Suprapubic skin (tissue), 4 donors: Measurements from ENCODE around the gene ZNF408. TPM values are rescaled to one million over a fixed set of nuclear protein-coding genes. Genes with fewer than 3 reads are reported as not detected.
"Not testable (repeated sequence)": the region's sequence is repeated elsewhere in the genome, so short reads cannot be mapped to it uniquely, and the experiment has no call there.

Experiments used
- DNase-seq, 2 donors: peaks; one replicate each; pipeline ENCODE4 v3.0.0-alpha.2; 2019; ENCODE audit warnings: low spot score in 2 of 2
- H3K27ac ChIP-seq: fragments of 200-600 bp; sonication (generic); one replicate; pipeline ENCODE4 v1.5.1; 2019
- H3K27me3 ChIP-seq: fragments of 200-600 bp; sonication (generic); one replicate; pipeline ENCODE4 v1.5.1; 2019
- H3K36me3 ChIP-seq: fragments of 200-600 bp; sonication (generic); one replicate; pipeline ENCODE4 v1.5.1; 2019
- H3K4me1 ChIP-seq: fragments of 200-600 bp; sonication (generic); one replicate; pipeline ENCODE4 v1.5.1; 2019
- H3K4me3 ChIP-seq: fragments of 200-600 bp; sonication (generic); one replicate; pipeline ENCODE4 v1.5.1; 2019; ENCODE audit warnings: mild to moderate bottlenecking
- H3K9me3 ChIP-seq: fragments of 200-600 bp; sonication (generic); one replicate; pipeline ENCODE4 v1.5.1; 2019
- EP300 ChIP-seq: sonication (generic); formaldehyde crosslinking; IDR thresholded peaks from one replicate; pipeline ENCODE4 v1.6.1; 2017; ENCODE audit warnings: antibody characterized with exemption
- POLR2A ChIP-seq, 2 donors: fragments of 450-650 bp; IDR thresholded peaks; one replicate each; pipeline ENCODE4 v1.6.1; 2017; ENCODE audit warnings: antibody characterized with exemption in 2 of 2, mild to moderate bottlenecking in 2 of 2, moderate library complexity in 2 of 2
- POLR2AphosphoS5 ChIP-seq, 3 donors: sonication (generic); formaldehyde crosslinking; IDR thresholded peaks; one replicate each; pipeline ENCODE4 v1.6.1; 2017; ENCODE audit warnings: antibody characterized with exemption in 3 of 3
- WGBS: methylation state at CpG from one replicate; pipeline ENCODE4 v1.1.5; 2018; 5-methylcytosine and 5-hydroxymethylcytosine counted together
- total RNA-seq, 4 donors: library from RNA; depleted of rRNA; stranded (reverse); fragments of >200 nt; gene quantifications; one replicate each; pipeline ENCODE4 v1.1.0, GENCODE V29; 2016
- TF ChIP-seq, protein P1 (sequence below), 2 donors: fragments of 200-600 bp in 1 of 2; fragments of 450-650 bp in 1 of 2; sonication (generic) in 1 of 2; IDR thresholded peaks; one replicate each; pipeline ENCODE4 v1.5.1; 2016 to 2019; ENCODE audit warnings: antibody characterized with exemption in 2 of 2, mild to moderate bottlenecking in 1 of 2, moderate library complexity in 1 of 2

Gene ZNF408
- total RNA-seq, 4 donors from 2014 or later = 11.6 to 25.6 (median 13.7) TPM

DNA sequence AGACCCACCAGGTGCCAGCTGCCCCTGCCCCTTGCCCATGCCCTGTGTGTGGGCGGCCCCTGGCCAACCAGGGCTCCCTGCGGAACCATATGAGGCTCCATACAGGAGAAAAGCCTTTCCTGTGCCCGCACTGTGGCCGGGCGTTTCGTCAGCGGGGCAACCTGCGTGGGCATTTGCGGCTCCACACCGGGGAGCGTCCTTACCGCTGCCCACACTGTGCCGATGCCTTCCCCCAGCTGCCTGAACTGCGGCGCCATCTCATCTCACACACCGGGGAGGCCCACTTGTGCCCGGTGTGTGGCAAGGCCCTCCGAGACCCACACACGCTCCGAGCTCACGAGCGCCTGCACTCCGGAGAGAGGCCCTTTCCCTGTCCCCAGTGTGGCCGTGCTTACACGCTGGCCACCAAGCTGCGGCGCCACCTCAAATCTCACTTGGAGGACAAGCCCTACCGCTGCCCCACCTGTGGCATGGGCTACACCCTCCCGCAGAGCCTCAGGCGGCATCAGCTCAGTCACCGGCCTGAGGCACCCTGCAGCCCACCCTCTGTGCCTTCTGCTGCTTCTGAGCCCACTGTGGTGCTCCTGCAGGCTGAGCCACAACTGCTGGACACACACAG lies 4.3 kb downstream of the ZNF408 start:
- H3K27me3 ChIP-seq = no peaks in the 10 kb centered on the region
- H3K36me3 ChIP-seq = peaks cover 53% of the 10 kb centered on the region
- peaks cover 20% of the 10 kb centered on the region for H3K4me1 ChIP-seq
- H3K9me3 ChIP-seq = no peaks in the 10 kb centered on the region
- no peak for TF ChIP-seq EP300
- TF ChIP-seq, protein P1, sequence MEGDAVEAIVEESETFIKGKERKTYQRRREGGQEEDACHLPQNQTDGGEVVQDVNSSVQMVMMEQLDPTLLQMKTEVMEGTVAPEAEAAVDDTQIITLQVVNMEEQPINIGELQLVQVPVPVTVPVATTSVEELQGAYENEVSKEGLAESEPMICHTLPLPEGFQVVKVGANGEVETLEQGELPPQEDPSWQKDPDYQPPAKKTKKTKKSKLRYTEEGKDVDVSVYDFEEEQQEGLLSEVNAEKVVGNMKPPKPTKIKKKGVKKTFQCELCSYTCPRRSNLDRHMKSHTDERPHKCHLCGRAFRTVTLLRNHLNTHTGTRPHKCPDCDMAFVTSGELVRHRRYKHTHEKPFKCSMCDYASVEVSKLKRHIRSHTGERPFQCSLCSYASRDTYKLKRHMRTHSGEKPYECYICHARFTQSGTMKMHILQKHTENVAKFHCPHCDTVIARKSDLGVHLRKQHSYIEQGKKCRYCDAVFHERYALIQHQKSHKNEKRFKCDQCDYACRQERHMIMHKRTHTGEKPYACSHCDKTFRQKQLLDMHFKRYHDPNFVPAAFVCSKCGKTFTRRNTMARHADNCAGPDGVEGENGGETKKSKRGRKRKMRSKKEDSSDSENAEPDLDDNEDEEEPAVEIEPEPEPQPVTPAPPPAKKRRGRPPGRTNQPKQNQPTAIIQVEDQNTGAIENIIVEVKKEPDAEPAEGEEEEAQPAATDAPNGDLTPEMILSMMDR (IDR thresholded peaks at IDR 0.05) = no peak
- no peak for TF ChIP-seq POLR2A (IDR thresholded peaks at IDR 0.05)
- TF ChIP-seq POLR2AphosphoS5 (IDR thresholded peaks at IDR 0.05) = no peak
- H3K4me3 ChIP-seq = no peak overlapping the region
- no peak for DNase-seq
- no peak overlapping the region for H3K27ac ChIP-seq
- 89% methylated on average over 9 of the region's 31 CpGs for WGBS

DNA sequence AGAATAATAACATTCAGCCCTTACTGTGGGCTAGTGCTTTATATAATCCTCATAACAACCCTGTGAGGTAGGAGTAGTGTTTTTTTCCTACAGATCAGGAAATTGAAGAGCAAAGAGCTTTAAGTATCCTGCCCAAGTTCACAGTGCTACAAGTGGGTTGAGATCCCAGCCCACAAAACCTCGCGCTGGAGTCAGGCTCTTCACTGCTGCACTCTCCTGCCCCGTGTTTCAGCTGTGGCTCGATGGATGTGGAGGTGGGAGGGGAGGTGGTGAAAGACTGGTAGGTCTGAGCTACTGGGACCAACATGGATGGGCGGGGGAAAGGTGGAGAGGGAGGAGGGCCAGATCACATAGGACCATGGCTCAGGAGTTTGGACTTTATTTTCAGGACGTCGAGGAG lies 6.1 kb downstream of the ZNF408 start:
- no peak for TF ChIP-seq EP300
- TF ChIP-seq POLR2A (IDR thresholded peaks at IDR 0.05) = no peak
- TF ChIP-seq, protein P1 (IDR thresholded peaks at IDR 0.05) = no peak
- no peak for TF ChIP-seq POLR2AphosphoS5 (IDR thresholded peaks at IDR 0.05)
- H3K27me3 ChIP-seq = no peaks in the 10 kb centered on the region
- no peak for DNase-seq
- no peaks in the 10 kb centered on the region for H3K9me3 ChIP-seq
- 86% methylated on average over 7 of the region's 7 CpGs for WGBS
- H3K27ac ChIP-seq = no peak overlapping the region
- peaks cover 15% of the 10 kb centered on the region for H3K4me1 ChIP-seq
- H3K4me3 ChIP-seq = no peak overlapping the region
- peaks cover 53% of the 10 kb centered on the region for H3K36me3 ChIP-seq

DNA sequence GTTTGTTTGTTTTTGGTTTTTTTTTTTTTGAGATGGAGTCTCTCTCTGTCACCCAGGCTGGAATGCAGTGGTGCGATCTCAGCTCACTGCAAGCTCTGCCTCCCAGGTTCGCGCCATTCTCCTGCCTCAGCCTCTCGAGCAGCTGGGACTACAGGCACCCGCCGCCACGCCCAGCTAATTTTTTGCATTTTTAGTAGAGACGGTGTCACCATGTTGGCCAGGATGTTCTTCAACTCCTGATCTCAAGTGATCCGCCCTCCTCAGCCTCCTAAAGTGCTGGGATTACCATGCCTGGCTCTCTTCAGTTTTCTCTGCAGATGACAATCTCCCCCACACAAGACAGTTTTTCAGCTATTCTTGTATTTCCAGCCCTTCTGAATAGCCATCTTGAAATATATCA lies 8.5 kb downstream of the ZNF408 start:
- H3K27ac ChIP-seq, H3K9me3 ChIP-seq, DNase-seq, H3K27me3 ChIP-seq, H3K4me1 ChIP-seq, H3K4me3 ChIP-seq: not testable (repeated sequence)
- peaks cover 30% of the 10 kb centered on the region for H3K36me3 ChIP-seq
- 82% methylated on average over 9 of the region's 9 CpGs for WGBS

DNA sequence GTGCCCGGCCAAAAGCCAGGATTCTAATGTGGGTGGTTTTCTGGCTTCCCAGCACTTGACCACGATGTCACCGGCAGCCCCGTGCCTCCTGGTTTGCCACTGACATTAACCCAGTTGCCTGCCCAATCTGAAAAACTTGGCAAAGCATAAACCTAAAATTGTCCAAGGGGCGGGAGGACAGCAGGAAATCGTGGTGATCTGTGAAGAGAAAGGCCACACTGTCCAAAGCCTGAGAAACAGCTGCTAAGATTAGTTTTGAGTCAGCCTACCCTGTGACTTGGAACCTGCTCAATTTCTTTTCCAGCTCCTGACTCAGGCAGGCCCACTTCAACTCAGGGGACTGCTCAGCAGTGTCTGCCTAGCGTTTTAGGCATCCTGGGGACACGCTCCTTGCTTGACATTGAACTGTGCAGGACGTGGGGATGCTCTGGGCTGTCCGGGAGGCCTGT lies 10.0 kb downstream of the ZNF408 start:
- Histone ChIP-seq H3K27ac (peak overlapping the region; percentile 78), H3K9me3 (no peaks in the 10 kb centered on the region), H3K4me3 (no peak overlapping the region), H3K27me3 (no peaks in the 10 kb centered on the region), H3K4me1 (peaks cover 4% of the 10 kb centered on the region), H3K36me3 (peaks cover 15% of the 10 kb centered on the region)
- TF ChIP-seq POLR2A (IDR thresholded peaks at IDR 0.05) (no peak), EP300 (no peak)
- TF ChIP-seq, protein P1 (IDR thresholded peaks at IDR 0.05) = no peak
- WGBS = 61% methylated on average over 7 of the region's 10 CpGs
- no peak for DNase-seq

DNA sequence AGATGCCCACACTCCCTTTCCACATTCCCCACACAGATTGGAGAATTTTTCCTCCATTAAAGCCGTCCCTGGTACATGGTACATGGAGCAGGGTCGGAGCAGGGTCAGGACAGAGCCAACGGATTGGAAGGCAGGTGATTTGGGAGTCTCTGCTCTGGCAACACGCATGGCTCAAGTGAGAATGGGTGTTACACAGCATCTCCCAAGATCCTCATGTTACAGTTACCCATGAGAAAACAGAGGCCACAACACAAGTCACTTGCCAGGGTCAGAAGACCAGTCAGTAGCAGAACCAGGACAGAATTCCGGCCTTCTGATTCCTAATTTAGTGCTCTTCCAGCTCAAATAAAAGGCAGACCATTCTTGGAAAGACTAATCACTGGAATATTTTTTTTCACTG lies 10.5 kb downstream of the ZNF408 start:
- Histone ChIP-seq H3K27ac (peak overlapping the region; percentile 78), H3K9me3 (no peaks in the 10 kb centered on the region), H3K27me3 (no peaks in the 10 kb centered on the region), H3K36me3 (peaks cover 10% of the 10 kb centered on the region), H3K4me1 (peaks cover 4% of the 10 kb centered on the region), H3K4me3 (no peak overlapping the region)
- WGBS = 71% methylated on average over 5 of the region's 5 CpGs
- DNase-seq = no peak
- no peak for TF ChIP-seq POLR2AphosphoS5 (IDR thresholded peaks at IDR 0.05)
- TF ChIP-seq POLR2A (IDR thresholded peaks at IDR 0.05) = no peak
- TF ChIP-seq EP300 = no peak
- TF ChIP-seq, protein P1 (IDR thresholded peaks at IDR 0.05) = no peak
